IPS-18c (cell line): ENCODE measurements around the gene MICOS13.

Source experiments
- H3K4me3 ChIP-seq: 2 replicates; pipeline ENCODE4 v1.7.0; 2013; ENCODE audit warnings: low read depth, mild to moderate bottlenecking, low read length, moderate library complexity; ENCODE audit not compliant: insufficient read depth
- H3K9me3 ChIP-seq: one replicate; pipeline ENCODE4 v1.6.1; 2013; ENCODE audit warnings: mild to moderate bottlenecking, low read length, moderate library complexity; ENCODE audit not compliant: control insufficient read depth, insufficient read depth

The MICOS13 gene, protein sequence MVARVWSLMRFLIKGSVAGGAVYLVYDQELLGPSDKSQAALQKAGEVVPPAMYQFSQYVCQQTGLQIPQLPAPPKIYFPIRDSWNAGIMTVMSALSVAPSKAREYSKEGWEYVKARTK

DNA sequence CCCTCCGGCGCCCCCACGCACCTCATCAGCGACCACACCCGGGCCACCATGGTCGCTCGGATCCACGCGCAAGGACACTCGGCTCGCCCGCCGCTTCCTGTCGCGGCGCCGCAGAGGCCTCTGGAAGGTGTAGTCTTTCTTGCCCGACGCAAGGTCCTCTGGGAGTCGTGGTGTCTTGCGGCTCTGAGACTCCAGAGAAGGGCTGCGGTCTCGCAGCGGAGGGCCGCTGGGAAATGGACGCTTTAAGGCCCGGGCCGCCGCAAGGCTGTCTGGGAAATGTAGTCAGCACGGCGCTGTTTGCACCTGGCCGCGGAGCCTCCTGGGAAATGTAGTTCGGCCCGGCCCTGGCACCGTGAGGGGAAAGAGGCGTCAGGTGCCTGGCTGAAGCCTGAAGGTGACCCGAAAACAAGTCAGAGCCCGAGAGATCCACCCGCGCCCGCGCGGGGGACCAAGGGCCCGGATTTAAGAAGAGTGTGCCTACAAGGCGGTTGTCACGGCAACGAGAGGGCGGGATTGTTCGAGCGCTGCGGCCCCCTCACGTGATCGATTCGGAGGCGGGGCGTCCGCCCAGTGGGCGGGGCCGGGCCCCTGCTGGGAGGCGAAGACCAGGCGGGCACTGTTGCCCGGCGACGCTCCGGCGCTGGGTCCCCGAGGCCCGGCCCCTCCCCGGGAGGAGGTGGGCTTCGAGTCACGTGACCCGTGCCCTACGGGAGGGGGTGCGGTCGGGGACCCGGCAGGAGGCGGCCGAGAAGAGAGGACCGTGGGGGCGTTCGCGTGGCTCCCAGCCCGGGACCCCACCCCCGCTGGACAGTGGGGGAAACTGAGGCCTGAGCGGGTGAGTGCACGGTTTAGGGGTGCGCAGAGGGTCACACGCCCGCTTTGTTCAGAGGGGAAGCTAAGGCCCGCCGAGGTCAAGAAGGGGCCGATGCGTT lies at the start of gene MICOS13, which contains the start of gene HSD11B1L:
Gene MICOS13 (minus strand): TSS at position 80 of the 932 bp plus-strand sequence. CDS start 30 bp downstream, at position 50.
Gene HSD11B1L (plus strand): TSS at position 591 of the 932 bp plus-strand sequence. CDS start 3,806 bp downstream, outside the sequence.
- H3K4me3 ChIP-seq, result peak within 1 kb of the TSS; percentile 60
- no peaks in the 10 kb centered on the region for H3K9me3 ChIP-seq

DNA sequence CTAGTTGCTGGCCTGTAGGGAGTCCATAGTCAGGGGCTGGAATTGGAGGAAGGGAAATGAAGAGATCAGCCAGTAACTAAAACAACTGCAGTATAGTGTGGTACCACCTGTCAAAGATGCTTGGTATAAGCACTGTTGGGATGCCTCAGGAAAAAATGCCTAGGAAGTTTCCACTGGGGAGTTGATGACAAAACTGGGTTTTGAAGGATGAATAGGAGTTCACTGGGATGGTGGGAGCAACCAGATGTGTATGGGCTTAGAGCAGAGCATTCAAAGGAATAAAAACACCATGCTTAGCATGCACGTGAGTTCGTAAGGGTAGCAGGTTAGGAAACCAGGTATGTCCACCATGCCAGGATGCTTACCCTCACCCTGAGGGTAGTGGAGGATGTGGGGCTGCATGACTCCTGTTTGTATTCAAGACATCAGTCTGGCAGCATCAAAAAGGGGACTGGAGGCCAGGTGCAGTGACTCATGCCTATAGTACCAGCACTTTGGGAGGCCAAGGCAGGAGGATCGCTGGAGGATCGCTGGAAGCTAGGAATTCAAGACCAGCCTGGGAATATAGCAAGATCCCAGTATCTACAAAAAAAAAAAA lies 47.2 kb upstream of the MICOS13 start:
- Histone ChIP-seq H3K4me3 (no peak overlapping the region), H3K9me3 (no peaks in the 10 kb centered on the region)

DNA sequence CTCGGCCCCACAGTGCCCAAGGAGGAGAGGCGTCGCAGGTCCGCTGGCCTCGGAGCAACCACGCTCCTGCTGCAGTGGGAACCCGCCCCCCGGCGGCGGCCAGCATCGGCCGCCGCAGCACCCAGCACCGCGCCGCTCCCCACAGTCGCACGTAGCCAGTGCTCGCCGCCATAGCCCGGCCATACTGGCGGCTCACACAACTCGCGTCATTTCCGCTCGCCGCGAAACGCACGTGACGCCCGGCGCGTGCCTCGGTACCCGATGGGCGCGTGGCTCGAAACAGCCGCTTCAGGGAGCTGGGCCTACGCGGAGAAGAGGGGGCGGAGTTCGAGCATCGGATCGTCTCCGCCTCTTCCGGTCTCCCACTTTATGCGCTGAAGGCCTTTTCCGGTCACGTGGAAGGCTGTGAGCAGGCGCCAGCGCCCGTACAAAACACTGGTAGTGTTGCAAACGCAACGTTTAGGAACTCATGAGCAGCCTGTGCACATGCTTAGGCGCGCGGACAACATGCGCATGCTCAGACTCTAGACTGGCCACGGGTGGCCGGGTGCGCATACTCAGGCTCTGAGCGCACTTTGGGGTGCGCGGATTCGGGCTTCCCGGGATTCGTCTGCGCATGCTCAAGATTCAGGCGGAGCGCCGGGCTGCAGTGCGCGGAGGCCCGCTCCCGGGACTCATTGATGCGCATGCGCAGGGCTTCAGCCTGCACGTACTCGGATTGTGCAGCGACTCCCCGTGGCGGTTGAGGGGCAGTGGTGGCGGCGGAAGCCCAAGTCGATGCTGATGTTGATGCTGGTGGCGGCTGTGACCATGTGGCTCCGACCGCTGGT lies 39.9 kb upstream of the MICOS13 start, which contains the start of the genes CATSPERD and LONP1:
Gene CATSPERD (plus strand): TSS at position 677 of the 830 bp plus-strand sequence. CDS start 101 bp downstream, at position 778.
Gene LONP1 (minus strand): TSS at position 186 of the 830 bp plus-strand sequence. CDS start 14 bp downstream, at position 172.
- Histone ChIP-seq H3K4me3 (peak within 1 kb of the TSS; percentile 98), H3K9me3 (no peaks in the 10 kb centered on the region)

DNA sequence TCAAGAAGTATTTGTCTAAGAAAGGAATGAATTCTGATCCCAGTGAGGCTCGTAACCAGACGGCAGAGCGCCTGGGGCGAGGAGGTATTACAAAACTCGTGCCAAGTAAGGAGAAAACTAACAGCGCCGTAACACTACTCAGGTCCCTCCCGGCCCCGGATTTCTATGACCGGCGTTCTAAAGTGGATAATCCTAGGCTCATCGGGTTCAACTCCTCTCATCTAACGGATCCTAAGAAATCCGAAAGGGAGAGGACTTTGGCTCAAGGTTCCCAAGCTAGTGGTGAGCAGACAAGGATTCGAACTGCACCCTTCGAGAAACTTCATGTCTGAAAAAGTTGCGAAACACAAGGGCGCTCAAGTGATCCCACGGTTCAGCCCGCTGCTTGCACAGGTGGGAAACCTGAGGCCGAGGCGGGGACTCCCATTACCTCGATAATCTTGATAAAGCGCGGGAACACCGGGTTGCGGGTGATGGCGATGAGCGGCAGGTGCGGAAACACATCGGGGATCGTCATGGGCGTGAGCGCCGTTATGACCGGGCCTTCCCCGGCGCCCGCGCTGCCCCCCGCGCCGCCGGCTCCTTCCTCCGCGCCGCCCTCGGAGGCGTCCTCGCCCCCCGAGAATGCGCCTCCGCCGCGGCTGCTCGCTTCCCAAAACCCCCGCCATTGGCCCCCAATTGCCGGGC lies 39.1 kb upstream of the MICOS13 start:
- Histone ChIP-seq H3K9me3 (no peaks in the 10 kb centered on the region), H3K4me3 (peak overlapping the region; percentile 98)

DNA sequence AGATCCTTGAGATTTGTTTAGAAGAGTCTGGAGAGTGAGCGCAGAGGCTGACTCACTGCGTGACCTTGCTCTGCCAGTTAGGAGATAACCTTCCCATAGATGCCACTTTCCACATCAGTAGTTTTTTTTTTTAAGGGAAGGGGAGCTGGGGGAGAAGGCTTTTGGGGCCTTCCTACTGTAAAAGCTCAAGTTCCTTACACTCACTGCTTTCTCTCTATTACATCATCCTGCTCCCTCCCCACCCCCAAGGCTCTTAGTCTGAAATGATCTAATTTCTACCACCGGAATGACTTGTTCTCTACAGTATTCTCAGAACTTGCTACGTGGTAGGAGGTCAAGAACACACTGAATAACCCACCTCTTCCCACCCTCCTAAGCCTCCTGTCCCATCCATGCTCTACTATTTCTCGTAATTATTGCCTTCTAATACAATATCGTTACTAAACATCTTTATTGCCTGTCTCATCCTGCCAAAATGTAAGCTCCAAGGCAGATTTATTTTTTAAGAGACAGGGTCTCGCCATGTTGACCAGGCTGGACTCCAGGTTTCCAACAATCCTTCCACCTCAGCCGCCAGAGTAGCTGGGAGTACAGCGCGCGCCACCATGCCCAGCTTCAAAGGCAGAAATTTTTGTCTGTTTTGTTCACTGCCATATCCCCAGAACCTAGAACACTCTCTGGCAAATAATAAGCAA lies 38.4 kb upstream of the MICOS13 start:
- no peaks in the 10 kb centered on the region for H3K9me3 ChIP-seq
- peak overlapping the region; percentile 98 for H3K4me3 ChIP-seq

DNA sequence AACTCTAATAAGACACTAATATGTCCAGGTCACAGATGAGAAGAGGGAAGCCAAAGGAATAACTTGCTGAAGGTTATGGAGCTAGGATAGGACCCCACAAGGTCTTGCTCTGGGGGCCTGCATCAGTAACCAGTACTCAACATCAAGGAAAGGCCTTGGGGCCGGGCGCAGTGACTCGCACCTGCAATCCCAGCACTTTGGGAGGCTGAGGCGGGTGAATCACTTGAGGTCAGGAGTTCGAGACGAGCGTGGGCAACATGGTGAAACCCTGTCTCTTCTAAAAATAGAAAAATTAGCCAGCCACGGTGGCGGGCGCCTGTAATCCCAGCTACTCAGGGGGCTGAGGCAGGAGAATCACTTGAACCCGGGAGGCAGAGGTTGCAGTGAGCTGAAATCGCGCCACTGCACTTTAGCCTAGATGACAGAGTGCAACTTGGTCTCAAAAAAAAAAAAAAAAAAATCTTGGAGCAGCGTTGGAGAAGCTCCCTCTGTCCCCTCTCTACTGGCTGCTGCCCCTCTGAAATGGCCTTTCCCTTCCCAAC lies 37.8 kb upstream of the MICOS13 start:
- H3K4me3 ChIP-seq, result peak overlapping the region; percentile 98

DNA sequence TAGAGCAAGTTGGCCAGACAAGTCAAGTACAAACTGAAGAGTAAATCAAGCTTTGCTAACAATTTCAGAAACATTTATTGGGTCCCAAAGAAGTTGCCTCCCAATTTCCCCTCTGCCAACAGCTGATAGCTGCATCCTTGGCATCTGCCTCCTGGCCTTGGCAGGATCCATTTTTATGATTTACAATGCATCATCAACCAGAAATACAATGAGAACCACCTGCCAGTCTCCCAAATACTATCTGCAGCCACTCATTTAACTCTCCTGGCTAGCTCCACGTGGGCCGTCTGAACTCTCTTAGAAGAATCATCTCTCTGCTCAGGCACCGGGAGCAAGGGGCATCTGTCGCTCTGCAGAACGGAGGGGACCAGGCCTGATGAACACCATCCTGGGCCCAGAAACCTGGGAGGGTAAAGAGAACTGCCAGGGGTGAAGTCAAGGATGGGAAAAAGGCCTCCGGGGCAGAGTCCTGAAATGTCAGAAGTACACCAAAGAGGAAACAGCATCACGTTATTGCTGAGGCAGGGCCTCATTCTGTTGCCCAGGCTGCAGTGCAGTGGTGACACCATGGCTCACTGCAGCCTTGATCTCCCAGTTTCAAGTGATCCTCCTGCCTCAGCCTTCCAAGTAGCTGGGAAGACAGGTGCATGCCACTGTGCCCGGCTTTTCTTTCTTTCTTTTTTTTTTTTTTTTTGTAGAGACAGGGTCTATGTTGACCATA lies 37.1 kb upstream of the MICOS13 start:
- Histone ChIP-seq H3K9me3 (no peaks in the 10 kb centered on the region), H3K4me3 (no peak overlapping the region)

More for the DNA sequence above, 37.8 kb upstream of the MICOS13 start:
- H3K9me3 ChIP-seq, result no peaks in the 10 kb centered on the region

DNA sequence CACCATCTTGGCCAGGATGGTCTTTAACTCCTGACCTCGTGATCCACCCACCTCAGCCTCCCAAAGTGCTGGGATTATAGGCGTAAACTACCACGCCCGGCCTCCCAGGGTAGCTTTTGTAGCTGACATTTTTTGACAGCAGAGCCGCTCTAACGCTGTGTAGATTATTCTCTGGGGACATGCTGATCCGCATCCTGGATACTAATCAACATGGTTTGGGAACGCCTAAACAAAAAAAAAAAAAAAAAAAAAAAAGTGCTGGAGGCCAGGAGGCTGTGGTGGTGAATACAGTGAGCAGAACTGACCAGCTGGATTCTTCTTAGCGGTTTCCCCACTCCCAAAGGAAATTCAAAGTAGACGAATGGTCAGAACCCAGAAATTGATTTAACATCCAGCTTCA lies 34.5 kb upstream of the MICOS13 start:
- Histone ChIP-seq H3K4me3 (no peak overlapping the region), H3K9me3 (no peaks in the 10 kb centered on the region)

DNA sequence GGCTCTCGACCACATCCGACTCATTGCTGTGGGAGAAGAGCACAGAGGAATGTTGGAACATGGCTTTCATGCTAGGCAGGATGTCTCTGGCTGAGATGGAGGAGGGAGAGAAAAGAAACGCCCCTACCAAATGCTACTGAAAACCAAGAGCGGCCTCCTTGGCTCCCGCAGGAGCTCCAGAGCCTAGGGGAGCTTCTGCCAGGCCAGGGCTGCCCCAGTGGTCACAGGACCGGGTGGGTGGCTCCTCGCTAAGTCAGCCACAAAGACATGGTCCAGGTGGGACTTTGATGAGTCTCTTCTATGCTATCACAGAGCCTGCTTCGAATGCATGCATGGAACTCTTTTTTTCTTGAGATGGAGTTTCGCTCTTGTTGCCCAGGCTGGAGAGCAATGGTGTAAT lies 32.9 kb upstream of the MICOS13 start:
- no peak overlapping the region for H3K4me3 ChIP-seq
- H3K9me3 ChIP-seq, result no peaks in the 10 kb centered on the region

DNA sequence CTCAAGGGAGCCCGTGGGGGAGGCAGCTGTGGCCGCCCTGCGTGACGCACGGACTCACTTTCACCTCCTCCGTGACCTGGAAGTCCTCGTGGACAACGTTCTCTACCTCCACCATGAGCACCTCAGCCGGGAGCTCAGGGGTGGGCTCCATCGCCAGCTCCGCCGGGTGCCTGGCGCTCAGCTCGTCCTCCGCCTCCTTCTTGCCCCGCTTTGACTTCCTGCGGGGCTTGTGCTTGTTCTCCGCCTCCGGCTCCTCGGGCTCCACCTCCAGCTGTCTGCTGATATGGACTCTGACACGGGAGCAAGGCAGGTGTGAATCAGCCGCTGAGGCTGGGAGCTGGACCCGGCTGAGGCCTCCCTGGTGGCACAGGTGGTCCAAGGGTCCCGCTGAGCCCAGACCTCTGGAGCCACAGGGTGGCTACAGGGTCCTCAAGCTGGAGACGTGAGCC lies 31.4 kb upstream of the MICOS13 start:
- no peak overlapping the region for H3K4me3 ChIP-seq
- no peaks in the 10 kb centered on the region for H3K9me3 ChIP-seq

DNA sequence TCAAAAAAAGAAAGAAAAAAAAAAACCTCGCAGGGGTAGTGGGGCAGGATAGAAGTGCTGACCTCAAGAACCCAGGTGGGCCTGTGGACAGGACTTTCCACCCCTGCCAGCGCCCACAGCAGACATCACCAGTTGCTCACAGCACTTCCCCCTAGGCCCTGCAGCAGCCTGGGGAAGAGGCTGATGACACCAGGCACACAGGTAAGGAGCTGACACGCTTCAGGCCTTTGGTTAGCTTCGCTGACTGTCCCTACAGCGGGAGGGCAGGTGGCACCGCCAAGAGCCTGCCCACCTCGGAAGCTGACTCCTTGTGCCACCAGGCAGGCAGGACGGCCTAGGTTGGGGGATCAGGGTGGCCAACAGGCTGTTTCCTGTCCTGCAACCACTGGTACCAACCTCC lies 30.7 kb upstream of the MICOS13 start:
- H3K4me3 ChIP-seq, result no peak overlapping the region
- no peaks in the 10 kb centered on the region for H3K9me3 ChIP-seq

DNA sequence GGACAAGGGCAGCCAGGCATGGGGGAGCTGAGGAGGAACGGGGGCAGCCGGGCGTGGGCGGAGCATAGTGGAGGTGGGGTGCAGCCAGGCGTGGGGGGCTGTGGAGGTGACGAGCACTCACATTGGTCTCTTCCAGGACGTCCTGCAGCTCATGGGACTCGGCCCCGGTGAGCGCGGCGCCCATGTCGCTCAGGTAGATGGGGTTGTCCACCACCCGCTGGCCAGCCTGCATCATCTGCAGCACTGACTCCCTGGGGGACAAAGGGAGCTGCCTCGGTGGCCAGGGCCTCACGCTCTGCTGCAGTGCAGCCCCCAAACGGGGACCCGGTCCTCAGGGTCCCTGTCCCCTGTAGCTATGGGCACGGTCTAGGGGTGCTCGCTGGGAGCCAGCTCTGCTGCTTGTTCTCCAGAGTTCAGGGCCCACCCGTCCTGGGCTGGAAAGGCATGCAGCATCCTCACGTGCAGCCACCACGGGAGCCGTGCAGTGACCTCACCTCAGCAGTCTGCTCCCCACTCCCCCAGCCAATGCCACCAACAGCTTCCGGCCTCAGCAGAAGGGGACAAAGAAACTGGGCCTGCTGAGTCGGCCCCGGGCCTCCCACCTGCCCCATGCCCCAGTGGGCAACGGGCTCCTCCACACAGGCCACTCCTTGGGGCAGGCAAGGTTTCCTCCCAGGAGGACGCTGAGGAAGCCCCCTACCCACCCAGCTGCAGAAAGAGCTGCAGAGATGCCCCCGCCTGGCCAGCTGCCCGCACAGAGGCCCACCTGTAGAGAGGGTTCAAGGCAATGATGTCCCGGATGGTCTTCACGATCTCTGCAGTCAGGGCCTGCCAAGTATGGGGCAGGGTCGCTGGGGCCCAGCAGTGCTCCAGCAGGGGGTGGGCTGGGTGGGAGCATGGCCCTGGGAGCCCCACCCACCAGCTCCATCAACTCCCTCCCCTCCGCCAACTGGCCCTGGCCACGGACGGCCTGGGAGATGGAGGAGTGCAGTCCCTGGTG lies 27.6 kb upstream of the MICOS13 start:
- no peaks in the 10 kb centered on the region for H3K9me3 ChIP-seq
- no peak overlapping the region for H3K4me3 ChIP-seq

DNA sequence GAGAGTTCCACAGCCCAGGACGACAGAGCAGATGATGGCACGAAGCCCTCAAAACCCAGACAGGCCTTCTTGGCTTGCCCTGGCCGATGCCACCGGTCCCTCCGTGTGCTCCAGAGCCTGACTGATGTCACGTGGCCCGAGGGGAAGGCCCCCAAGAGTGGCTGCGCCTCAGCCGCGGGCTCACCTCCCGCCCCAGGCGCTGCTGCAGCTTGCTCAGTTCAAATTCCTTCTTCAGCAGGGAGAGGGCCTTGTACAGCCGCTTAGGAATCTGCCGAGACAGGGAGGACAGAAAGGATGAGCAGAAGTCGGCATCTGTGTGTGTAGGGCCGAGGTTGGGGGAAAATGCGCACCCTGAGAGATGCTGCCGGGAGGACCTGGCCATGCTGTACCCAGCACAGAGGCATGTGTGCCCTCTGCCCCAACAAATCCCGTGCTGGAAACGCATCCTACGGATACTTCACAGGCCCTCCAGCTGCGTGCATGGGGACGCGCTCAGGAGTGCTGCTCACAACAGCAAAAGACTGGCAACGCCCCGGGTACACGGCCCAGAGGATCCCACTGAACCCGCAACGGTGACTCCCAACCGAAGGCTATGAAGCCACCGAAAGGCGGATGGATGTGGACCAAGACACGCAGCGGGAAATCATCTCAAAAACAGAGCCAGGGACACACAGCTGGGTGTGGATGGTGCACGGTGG lies 26.7 kb upstream of the MICOS13 start:
- H3K9me3 ChIP-seq, result no peaks in the 10 kb centered on the region
- no peak overlapping the region for H3K4me3 ChIP-seq

DNA sequence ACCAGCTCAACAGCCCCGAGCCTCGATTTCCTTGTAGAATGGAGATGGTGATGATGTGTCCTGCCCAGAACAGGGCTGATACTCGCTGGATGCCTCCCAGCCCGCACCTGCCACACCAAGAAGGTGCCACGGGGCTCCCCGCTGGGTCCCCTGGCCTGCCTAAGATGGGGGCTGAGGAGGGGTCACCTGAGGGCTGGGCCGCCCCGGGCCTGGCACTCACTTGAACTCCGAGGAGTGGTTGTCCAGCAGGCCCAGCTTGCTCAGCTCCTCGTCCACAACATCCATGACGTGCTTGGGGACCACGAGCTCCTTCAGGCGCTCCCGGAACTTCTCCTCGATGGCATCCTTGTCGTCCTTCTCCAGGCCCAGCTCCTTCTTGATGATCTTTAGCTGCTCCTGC lies 25.2 kb upstream of the MICOS13 start:
- H3K4me3 ChIP-seq, result no peak overlapping the region
- H3K9me3 ChIP-seq, result no peaks in the 10 kb centered on the region
